K562 (cell line): ENCODE data around the gene PTK7. TPM values are rescaled to one million over a fixed set of nuclear protein-coding genes. Genes with fewer than 3 reads are reported as not detected.

Source experiments
- BHLHE40 ChIP-seq: IDR thresholded peaks from 2 replicates; pipeline ENCODE4 v1.6.1; 2011; ENCODE audit warnings: low read length, improper control_type of control experiment
- CREM ChIP-seq: IDR thresholded peaks from 2 replicates; pipeline ENCODE4 v1.6.1; 2014; ENCODE audit warnings: antibody characterized with exemption, low read depth
- ETV1 ChIP-seq: fragments of 450-650 bp; conservative IDR thresholded peaks from 2 replicates; pipeline ENCODE4 v1.6.1; 2016; ENCODE audit warnings: missing genetic modification characterization, control low read depth, low read depth, missing compliant biosample characterization
- FIP1L1 ChIP-seq: fragments of 200-400 bp; formaldehyde crosslinking; IDR thresholded peaks from 2 replicates; pipeline ENCODE4 v1.6.1; 2018; ENCODE audit warnings: mild to moderate bottlenecking, low read depth, low read length; ENCODE audit not compliant: poor library complexity, severe bottlenecking
- HDAC1 ChIP-seq, 2 experiments: fragments of 450-650 bp; IDR thresholded peaks; 2 replicates each; pipeline ENCODE4 v1.6.1; 2016 to 2017; ENCODE audit warnings: inconsistent platforms in 1 of 2, mild to moderate bottlenecking in 1 of 2, moderate library complexity in 1 of 2
- MEF2D ChIP-seq: conservative IDR thresholded peaks from 2 replicates; pipeline ENCODE4 v1.6.1; 2016; ENCODE audit warnings: low read depth, missing genetic modification characterization, missing compliant biosample characterization
- SPI1 ChIP-seq: IDR thresholded peaks from 2 replicates; pipeline ENCODE4 v1.6.1; 2011; ENCODE audit warnings: low read depth, low read length, control low read depth, borderline replicate concordance
- TEAD4 ChIP-seq, 2 experiments: sonication (generic) in 1 of 2; formaldehyde crosslinking in 1 of 2; IDR thresholded peaks; 2 replicates each; pipeline versions ENCODE4 v1.6.1 to v1.8.0; 2012 to 2022; ENCODE audit warnings: borderline replicate concordance in 1 of 2, inconsistent platforms in 1 of 2, low read length in 1 of 2, mild to moderate bottlenecking in 1 of 2, missing genetic modification reagents in 1 of 2
- ZBTB7A ChIP-seq: IDR thresholded peaks from 2 replicates; pipeline ENCODE4 v1.6.1; 2011; ENCODE audit warnings: low read depth, mild to moderate bottlenecking, low read length, moderate library complexity, borderline replicate concordance; ENCODE audit not compliant: control insufficient read depth
- ZNF175 ChIP-seq: fragments of 200-800 bp; sonication (Bioruptor generic); IDR thresholded peaks from 2 replicates; pipeline ENCODE4 v1.6.1; 2016; ENCODE audit warnings: low read depth, mild to moderate bottlenecking, missing genetic modification characterization, missing compliant biosample characterization
- ZNF24 ChIP-seq: fragments of 450-650 bp; IDR thresholded peaks from 2 replicates; pipeline ENCODE4 v1.6.1; 2016
- polyA plus RNA-seq, 8 experiments: library from polyadenylated mRNA; depleted of rRNA in 4 of 8; stranded (reverse) in 5 of 8; unstranded in 3 of 8; fragments of >200 nt; fragmentation: Nextera tagmentation in 2 of 8; fragmentation: Illumina TruSeq in 1 of 8; extraction: Ambion mirVana in 2 of 8; extraction: Trizol in 1 of 8; gene quantifications; 2 replicates each; pipeline versions ENCODE4 v1.2.1 to v1.2.3, GENCODE V29; 2011 to 2014; ENCODE audit warnings: inconsistent platforms in 1 of 8, missing spikeins in 1 of 8
- total RNA-seq, 7 experiments: library from RNA; depleted of rRNA in 6 of 7; stranded (reverse); fragments of >200 nt in 6 of 7; fragmentation: Illumina TruSeq in 2 of 7; extraction: Trizol in 2 of 7; gene quantifications; 2 replicates each; pipeline versions ENCODE4 v1.2.1 to v1.2.3, GENCODE V29; 2011 to 2021; ENCODE audit warnings: low replicate concordance in 1 of 7
- TF ChIP-seq, protein P1 (sequence below): sonication (generic); formaldehyde crosslinking; IDR thresholded peaks from 2 replicates; pipeline ENCODE4 v1.8.0; 2022; ENCODE audit warnings: mild to moderate bottlenecking, missing genetic modification reagents
- TF ChIP-seq, protein P2 (sequence below), 3 experiments: fragments of 200-800 bp in 1 of 3; sonication (Bioruptor generic) in 1 of 3; sonication (generic) in 1 of 3; formaldehyde crosslinking in 1 of 3; IDR thresholded peaks; 2 replicates each; pipeline versions ENCODE4 v1.6.1 to v1.8.0; 2016 to 2022; ENCODE audit warnings: mild to moderate bottlenecking in 2 of 3, missing compliant biosample characterization in 2 of 3, missing genetic modification characterization in 2 of 3, missing genetic modification reagents in 1 of 3
- TF ChIP-seq, protein P3 (sequence below): fragments of 450-650 bp; formaldehyde crosslinking; IDR thresholded peaks from 2 replicates; pipeline ENCODE4 v1.4.0; 2020; ENCODE audit warnings: mild to moderate bottlenecking, moderate library complexity
- TF ChIP-seq, protein P4 (sequence below): IDR thresholded peaks from 2 replicates; pipeline ENCODE4 v1.6.1; 2016; ENCODE audit warnings: missing genetic modification characterization, missing compliant biosample characterization
- TF ChIP-seq, protein P5 (sequence below), 3 experiments: IDR thresholded peaks in 2 of 3; conservative IDR thresholded peaks in 1 of 3; 2 replicates each; pipeline ENCODE4 v1.5.1; 2011 to 2012; ENCODE audit warnings: low read length in 3 of 3, mild to moderate bottlenecking in 3 of 3, control low read depth in 2 of 3, improper control_type of control experiment in 1 of 3, inconsistent platforms in 1 of 3, low read depth in 1 of 3, mixed read lengths in 1 of 3, moderate library complexity in 1 of 3; ENCODE audit not compliant: insufficient read depth in 2 of 3

PTK7 gene
- total and polyA plus RNA-seq, 9 of the 15 experiments (the other 6 are each of a cell fraction or from before 2014, with no cell fraction given): 0.20 to 6.8 (median 4.2) TPM

DNA sequence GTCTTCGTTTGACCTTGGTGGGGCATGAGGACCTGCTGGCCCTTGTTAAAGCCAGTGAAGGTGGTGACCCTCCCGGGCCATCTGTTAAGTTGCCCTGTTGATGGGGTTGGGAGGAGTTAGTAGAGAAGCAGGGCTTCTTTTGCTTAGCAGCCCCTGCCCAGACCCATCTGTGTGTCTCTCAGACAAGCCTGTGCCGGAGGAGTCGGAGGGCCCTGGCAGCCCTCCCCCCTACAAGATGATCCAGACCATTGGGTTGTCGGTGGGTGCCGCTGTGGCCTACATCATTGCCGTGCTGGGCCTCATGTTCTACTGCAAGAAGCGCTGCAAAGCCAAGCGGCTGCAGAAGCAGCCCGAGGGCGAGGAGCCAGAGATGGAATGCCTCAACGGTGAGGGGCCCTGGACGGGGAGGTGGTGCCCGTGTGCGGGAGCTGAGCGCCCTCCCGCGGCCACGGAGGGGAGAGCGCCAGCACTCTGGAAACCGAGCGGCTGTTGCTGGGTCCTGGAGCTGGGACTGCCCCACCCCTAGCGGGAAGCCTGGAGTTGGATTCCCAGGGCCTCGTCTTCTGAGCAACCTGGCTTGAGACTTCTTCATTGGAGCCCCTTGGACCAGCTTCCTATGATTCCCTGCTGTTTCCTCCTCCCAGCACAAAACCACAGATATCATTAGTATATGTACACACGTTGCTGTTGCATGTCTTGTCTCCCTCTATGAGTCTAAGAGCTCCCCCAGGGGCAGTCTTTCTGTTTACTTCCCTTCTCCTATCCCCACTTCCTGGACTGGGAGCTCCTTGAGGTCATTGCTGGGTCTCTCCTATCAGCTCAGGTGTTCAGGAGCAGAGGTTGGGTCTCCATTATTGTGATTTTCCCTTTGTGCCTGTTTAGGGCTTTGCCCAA is 67.4 kb downstream of the PTK7 start (continued):
- TF ChIP-seq MEF2D (0 out of 2 replicates have a peak, but pooled peaks have one; percentile 30), CREM (peak; percentile 38; the same call in 1 of the 2 replicates), ETV1 (tag) (peak; percentile 78), BHLHE40 (peak; percentile 49; the same call in 1 of the 2 replicates), TEAD4 (IDR thresholded peaks at IDR 0.05; ENCODE audit: low read length) (0 out of 2 replicates have a peak, but pooled peaks have one; percentile 18), TEAD4 (CRISPR knock-in tag; IDR thresholded peaks at IDR 0.05; ENCODE audit: borderline replicate concordance) (no peak), ZNF175 (0 out of 2 replicates have a peak, but pooled peaks have one; percentile 26), HDAC1 (IDR thresholded peaks at IDR 0.05) (0 out of 4 replicates have a peak, but pooled peaks of 1 of the 2 experiments have one; percentile 27), ZNF24 (no peak; the same call in 1 of the 2 replicates), FIP1L1 (peak; percentile 28), SPI1 (0 out of 2 replicates have a peak, but pooled peaks have one; percentile 22), ZBTB7A (peak; percentile 66; the same call in 1 of the 2 replicates)
- TF ChIP-seq, protein P1, sequence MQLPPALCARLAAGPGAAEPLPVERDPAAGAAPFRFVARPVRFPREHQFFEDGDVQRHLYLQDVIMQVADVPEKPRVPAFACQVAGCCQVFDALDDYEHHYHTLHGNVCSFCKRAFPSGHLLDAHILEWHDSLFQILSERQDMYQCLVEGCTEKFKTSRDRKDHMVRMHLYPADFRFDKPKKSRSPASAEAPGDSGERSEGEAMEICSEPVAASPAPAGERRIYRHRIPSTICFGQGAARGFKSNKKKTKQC (CRISPR knock-in tag): no peak
- TF ChIP-seq, protein P2, sequence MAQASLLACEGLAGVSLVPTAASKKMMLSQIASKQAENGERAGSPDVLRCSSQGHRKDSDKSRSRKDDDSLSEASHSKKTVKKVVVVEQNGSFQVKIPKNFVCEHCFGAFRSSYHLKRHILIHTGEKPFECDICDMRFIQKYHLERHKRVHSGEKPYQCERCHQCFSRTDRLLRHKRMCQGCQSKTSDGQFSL (CRISPR knock-in tag; IDR thresholded peaks at IDR 0.05): peak; percentile 66; the same call in 1 of the 2 replicates
- TF ChIP-seq, protein P2 (tag; IDR thresholded peaks at IDR 0.05): no peak
- TF ChIP-seq, protein P3, sequence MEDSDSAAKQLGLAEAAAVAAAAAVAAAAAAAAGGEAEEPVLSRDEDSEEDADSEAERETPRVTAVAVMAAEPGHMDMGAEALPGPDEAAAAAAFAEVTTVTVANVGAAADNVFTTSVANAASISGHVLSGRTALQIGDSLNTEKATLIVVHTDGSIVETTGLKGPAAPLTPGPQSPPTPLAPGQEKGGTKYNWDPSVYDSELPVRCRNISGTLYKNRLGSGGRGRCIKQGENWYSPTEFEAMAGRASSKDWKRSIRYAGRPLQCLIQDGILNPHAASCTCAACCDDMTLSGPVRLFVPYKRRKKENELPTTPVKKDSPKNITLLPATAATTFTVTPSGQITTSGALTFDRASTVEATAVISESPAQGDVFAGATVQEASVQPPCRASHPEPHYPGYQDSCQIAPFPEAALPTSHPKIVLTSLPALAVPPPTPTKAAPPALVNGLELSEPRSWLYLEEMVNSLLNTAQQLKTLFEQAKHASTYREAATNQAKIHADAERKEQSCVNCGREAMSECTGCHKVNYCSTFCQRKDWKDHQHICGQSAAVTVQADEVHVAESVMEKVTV (CRISPR knock-in tag): peak; percentile 98
- TF ChIP-seq, protein P4, sequence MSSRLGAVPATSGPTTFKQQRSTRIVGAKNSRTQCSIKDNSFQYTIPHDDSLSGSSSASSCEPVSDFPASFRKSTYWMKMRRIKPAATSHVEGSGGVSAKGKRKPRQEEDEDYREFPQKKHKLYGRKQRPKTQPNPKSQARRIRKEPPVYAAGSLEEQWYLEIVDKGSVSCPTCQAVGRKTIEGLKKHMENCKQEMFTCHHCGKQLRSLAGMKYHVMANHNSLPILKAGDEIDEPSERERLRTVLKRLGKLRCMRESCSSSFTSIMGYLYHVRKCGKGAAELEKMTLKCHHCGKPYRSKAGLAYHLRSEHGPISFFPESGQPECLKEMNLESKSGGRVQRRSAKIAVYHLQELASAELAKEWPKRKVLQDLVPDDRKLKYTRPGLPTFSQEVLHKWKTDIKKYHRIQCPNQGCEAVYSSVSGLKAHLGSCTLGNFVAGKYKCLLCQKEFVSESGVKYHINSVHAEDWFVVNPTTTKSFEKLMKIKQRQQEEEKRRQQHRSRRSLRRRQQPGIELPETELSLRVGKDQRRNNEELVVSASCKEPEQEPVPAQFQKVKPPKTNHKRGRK (tag): no peak
- TF ChIP-seq, protein P5, sequence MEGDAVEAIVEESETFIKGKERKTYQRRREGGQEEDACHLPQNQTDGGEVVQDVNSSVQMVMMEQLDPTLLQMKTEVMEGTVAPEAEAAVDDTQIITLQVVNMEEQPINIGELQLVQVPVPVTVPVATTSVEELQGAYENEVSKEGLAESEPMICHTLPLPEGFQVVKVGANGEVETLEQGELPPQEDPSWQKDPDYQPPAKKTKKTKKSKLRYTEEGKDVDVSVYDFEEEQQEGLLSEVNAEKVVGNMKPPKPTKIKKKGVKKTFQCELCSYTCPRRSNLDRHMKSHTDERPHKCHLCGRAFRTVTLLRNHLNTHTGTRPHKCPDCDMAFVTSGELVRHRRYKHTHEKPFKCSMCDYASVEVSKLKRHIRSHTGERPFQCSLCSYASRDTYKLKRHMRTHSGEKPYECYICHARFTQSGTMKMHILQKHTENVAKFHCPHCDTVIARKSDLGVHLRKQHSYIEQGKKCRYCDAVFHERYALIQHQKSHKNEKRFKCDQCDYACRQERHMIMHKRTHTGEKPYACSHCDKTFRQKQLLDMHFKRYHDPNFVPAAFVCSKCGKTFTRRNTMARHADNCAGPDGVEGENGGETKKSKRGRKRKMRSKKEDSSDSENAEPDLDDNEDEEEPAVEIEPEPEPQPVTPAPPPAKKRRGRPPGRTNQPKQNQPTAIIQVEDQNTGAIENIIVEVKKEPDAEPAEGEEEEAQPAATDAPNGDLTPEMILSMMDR (IDR thresholded peaks at IDR 0.05 in 2 of 3, conservative IDR thresholded peaks at IDR 0.05 in 1 of 3; ENCODE audit: insufficient read depth in 2 of 3, low read depth in 1 of 3, low read length in 3 of 3): peak; percentile 98 to 99 (median 99)
